NCI-H526 (cell line): Measurements from ENCODE around the gene FAM124B.

Experiments used
- DNase-seq, 2 experiments: peaks; one replicate each; lab custom pipeline; 2025; lab: John Stamatoyannopoulos, UW

Gene FAM124B

DNA sequence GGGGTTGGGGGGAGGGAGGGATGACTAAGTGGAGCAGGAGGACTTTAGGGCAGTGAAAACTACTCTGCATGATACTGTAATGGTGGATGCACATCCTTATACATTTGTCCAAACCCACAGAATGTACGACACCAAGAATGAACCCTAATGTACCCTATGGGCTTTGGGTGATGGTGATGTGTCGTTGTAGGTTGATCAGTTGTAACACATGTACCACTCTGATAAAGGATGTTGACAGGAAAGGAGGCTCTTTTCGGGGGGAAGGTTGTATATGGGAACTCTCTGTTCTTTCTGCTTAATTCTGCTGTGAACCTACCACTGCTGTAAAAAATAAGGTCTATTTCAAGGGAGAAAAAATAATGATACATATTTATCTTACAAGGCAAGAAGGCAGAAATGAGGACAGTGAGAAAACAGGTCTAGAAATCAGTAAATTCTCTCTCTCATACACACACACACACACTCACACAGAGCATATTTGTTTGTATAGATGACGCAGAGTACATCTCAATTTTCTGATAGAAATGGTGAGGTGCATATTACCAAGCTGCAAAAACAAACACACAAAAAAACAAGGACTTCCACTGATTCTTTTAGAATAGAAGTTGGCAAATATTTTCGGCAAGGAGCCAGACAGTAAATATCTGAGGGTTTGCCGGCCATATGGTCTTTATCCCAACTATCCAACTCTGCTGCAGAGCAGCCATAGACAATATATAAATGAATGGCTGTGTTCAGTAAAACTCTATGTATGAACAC, 20.2 kb downstream of the FAM124B start:
- DNase-seq: no peak

DNA sequence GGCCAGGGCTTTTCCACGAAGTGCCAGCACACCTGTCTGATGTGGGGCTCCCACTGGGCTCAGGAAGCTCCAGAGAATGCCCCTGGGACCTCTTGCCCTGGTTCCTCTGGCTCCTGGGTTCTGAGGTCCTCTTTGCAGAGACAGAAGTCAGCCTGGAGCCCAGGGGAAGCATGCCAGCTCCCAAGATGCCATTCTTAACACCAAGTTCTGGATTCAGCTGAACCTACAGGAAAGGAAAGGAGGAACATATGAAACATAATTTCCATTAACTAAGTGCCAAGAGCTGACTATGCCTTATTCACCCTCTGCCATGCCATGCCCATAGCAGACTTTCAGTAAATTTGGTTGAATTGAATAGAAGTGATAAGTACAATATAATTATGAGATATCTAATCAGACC, 21.9 kb downstream of the FAM124B start:
- no peak for DNase-seq

- DNase-seq: no peak
Observed at GRCh38 chr2:224379172-224379571, 22.7 kb downstream of the FAM124B start.

DNA sequence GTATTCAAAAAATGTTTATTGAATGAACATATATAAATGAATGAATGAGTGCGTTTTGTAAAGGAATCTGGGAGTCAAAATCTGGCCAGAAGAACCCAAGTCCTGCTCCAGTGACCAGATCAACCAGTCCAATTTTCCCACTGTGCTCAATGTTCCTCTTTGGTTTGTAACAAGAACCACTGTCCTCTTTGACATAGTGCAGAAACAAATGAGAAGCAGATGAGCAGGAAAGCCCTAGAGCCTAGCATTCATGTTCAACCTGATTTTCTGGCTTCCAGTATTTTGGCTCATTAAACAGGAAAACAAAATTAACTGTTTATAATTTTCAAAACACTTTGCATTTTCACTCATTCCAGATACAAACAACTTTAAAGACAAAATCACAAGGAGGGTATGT, 23.2 kb downstream of the FAM124B start:
- DNase-seq: no peak

GRCh38 chr2:224377751-224378700, 23.9 kb downstream of the FAM124B start:
- no peak for DNase-seq

GRCh38 chr2:224372641-224373040, 29.3 kb downstream of the FAM124B start:
- DNase-seq: no peak

DNA sequence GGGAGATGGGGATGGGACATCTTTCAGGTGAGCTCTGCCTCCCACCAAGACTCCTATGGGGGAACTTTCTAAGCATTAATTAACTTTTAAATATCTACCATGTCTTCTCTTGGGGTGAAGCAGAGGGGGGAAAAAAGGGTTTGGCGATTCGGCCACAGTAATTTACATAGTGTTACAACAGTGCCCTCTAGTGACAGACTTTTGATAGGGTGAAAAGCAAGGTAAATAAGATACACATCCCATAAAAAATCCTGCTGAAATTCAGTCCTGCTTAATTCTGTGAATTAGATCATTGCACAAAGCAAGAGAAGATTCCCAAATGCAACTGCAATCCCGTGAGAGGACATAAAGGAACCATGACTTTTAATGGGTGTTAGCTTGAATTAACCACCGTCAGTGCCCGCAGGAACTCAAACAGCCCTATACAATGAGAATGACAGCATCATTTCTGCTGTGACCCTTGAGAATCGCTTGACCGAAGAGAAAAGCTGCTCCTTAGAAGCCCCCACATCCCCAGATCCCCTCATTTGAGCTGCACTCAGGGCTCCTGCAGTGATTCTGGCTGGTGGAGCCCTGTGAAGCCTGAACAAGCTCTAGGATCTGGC, 32.8 kb downstream of the FAM124B start:
- DNase-seq: peak; percentile 9 to 64

- no peak for DNase-seq
Observed at GRCh38 chr2:224366267-224366844, 35.6 kb downstream of the FAM124B start.

- no peak for DNase-seq
Observed at GRCh38 chr2:224365331-224365730, 36.6 kb downstream of the FAM124B start.

GRCh38 chr2:224363281-224363680, 38.6 kb downstream of the FAM124B start:
- DNase-seq: no peak

- DNase-seq: no peak
Observed at GRCh38 chr2:224362094-224362493, 39.8 kb downstream of the FAM124B start.

GRCh38 chr2:224360801-224361251, 41.1 kb downstream of the FAM124B start:
- DNase-seq: no peak

- peak in 1 of 2 experiments; percentile 40 for DNase-seq
Observed at GRCh38 chr2:224359569-224359968, 42.3 kb downstream of the FAM124B start.

DNA sequence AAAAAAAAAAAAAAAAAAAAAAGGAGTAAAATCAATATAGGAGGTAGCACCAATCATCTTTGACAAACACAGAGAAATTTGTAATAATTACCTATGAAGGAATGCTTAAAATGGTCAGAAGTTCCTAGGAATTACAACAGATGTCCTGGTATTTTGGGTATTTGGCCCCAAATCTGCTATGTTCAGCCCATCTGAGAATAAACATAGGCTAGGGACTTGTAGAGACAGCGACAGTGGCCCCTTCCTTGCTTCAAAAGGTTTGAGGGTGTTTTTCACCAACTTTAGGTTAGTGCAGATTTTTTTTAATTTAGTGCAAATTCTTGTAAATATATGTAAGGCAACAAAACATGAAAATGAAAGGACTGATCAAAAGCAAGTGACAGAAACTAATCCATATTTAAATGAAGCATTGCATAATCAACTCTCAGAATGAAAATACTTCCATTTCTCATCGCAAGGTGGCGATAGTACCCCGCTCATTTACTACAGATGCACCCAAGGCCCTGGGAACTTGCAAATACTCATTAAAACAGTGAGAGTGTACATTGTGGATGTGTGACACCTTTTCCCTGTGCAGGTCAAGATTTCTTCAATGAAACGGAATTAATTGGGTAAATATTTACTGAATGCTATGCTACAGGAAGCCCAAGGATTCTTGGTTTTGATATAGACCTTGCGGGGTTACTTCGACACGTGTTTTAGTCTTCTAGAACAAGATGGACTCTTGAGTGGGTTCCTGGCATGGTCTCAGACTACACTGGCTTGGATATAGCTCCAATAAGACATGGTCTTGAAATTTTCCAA, 44.6 kb downstream of the FAM124B start:
- peak; percentile 39 to 82 for DNase-seq

DNA sequence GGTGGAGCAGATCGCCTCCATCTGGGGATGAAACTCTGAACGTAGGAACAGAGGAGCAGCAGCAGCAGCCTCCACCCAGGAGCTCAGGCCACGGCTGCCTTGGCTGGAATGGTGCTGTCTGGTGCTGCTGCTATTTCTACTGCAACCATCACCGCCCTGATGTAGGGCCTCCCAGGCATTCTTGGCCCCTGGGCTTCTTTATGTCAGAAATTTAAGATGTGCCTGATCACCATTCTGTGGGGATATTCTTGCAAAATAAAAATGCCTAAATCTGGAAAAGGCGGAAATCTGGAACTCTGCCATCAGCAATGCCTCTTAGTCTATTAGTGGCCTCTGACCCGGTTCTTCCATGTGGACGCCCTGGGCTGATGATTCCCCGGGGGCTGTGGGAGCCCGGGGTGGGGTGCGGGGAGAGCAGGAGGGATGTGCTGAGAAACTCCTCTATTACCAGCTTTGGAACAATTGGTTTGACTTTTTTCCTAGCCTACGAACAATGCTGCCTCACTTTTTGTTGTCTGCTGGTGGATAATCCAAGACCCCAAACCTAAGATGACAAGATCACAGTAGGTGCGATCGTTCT, 47.2 kb downstream of the FAM124B start:
- DNase-seq: no peak

GRCh38 chr2:224350703-224351102, 51.2 kb downstream of the FAM124B start:
- DNase-seq: no peak

GRCh38 chr2:224349396-224349795, 52.5 kb downstream of the FAM124B start:
- DNase-seq: no peak

DNA sequence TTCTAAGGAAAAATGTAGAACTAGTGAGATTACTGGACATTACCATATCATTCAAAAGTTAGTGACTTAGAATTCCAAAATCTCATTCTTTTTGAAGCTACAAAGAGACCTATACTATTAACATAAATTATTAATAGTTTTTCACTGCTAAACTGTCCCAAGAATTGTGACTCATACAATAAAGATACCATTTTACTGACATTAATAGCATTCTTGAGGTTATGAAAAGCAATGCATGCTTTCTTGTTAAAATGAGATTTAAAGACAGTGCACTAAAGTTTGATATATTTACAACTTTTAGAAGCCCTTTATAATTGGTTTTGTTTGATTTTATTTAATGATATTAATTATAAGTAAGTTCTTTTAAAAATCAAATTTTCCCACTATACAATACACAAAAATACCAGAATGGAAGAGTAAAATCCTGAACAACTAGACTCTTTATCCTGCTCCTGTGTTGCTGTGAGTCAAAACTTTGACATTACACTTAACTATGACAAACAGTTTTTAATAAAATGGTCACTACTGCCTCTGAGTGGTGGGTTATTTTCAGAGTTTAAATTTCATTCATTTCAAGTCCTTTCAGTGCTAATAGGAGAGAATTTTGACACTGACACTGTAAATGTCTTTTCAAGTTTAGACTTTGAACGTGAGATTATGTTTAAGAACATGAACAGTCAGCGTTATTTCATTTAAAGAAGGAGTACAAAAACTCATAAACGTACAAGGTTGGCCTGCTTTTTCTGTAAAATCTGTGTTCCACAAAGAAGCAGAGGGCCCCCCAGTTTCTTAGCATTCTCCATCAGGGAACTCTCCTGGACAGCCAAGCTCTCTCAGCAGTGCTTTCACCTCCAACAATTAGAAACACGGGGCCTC, 54.5 kb downstream of the FAM124B start:
- no peak for DNase-seq

DNA sequence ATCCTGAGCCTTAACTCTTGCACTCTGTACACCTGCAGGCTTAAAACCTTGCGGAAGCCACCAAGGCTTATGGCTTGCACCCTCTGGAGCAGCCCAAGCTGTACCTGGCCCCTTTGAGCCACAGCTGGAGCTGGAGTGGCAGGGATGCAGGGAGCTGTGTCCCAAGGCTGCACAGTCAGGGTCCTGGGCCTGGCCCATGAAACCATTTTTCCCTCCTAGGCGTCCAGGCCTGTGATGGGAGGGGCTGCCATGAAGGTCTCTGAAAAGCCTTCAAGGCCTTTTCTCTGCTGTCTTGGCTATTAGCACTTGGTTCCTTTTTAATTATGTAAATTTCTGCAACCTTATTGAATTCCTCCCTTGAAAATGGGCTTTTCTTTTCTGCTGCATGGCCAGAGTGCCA, 56.4 kb downstream of the FAM124B start:
- DNase-seq: no peak

- no peak for DNase-seq
Observed at GRCh38 chr2:224343226-224343625, 58.7 kb downstream of the FAM124B start.
